ENCODE results near the gene CA9. TPM values are rescaled to one million over a fixed set of nuclear protein-coding genes. Genes with fewer than 3 reads are reported as not detected.

Gene CA9
- polyA plus RNA-seq (2012; ENCODE audit: insufficient read depth, insufficient read length, low read depth): not detected

- DNase-seq: no peak
- Histone ChIP-seq H3K27me3 (no peaks in the 10 kb centered on the region), H3K36me3 (no peaks in the 10 kb centered on the region), H3K4me1 (no peaks in the 10 kb centered on the region), H3K4me3 (ENCODE audit: low read depth, low read length) (no peak within 1 kb of the TSS), H3K9me3 (no peaks in the 10 kb centered on the region)
- TF ChIP-seq CTCF (IDR thresholded peaks at IDR 0.05; ENCODE audit: low read depth, low read length): no peak
Measured at GRCh38 chr9:35673132-35674024, at the start of gene CA9. Gene CA9 (plus strand): TSS chr9:35673928. CDS start chr9:35673960, 32 bp downstream.

- Histone ChIP-seq H3K9me3 (no peaks in the 10 kb centered on the region), H3K36me3 (no peaks in the 10 kb centered on the region), H3K4me3 (ENCODE audit: low read depth, low read length) (no peak overlapping the region), H3K27me3 (no peaks in the 10 kb centered on the region), H3K4me1 (no peaks in the 10 kb centered on the region)
- DNase-seq: no peak
- no peak for TF ChIP-seq CTCF (IDR thresholded peaks at IDR 0.05; ENCODE audit: low read depth, low read length)
Measured at GRCh38 chr9:35627575-35627974, 46.2 kb upstream of the CA9 start.

DNA sequence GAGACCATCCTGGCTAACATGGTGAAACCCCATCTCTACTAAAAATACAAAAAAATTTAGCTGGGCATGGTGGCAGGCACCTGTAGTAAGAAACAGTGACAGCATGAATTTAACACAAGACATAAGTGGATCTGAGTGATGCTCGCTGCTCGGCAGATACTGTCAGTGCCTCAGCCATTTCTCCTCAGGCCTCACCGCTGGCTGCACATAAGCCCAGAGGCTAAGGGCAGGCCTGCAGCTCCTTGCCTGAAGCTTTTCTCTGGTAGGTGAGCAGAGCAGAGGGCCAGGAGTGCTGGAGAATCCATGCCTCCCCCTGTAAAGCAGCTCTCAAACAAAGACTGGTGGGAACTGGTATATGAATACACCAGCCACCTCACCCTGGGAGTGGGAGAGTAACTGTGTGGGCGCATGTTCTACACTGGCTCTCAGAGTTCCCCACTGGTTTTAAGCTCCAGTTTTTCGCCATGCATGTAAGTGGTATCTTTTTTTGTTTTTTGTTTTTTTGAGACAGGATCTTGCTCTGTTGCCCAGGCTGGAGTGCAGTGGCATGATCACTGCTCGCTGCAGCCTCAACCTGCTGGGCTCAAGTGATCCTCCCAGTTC lies 45.2 kb upstream of the CA9 start:
- no peaks in the 10 kb centered on the region for H3K36me3 ChIP-seq
- H3K4me1 ChIP-seq: no peaks in the 10 kb centered on the region
- no peaks in the 10 kb centered on the region for H3K9me3 ChIP-seq
- DNase-seq: no peak
- H3K27me3 ChIP-seq: no peaks in the 10 kb centered on the region
- TF ChIP-seq CTCF (IDR thresholded peaks at IDR 0.05; ENCODE audit: low read depth, low read length): no peak
- H3K4me3 ChIP-seq (ENCODE audit: low read depth, low read length): no peak overlapping the region

DNA sequence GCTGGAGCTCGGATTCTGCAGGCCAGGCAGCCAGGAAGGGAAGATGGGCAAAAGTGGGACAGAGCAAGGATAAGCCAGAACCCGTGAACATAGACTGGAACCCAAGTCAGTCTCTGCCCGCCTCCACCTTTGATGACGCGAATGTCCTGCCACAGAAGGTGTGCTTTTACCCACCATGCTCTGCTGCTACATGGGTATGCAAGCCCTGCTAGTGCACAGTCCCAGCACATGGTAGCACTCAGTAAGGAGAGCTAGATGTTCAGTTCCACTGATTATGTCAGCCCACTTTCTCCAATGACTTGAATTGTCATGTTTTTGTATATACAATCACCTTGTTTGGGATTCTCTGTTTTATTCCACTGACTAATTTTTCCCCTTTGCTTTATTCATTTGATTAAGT lies 44.1 kb upstream of the CA9 start:
- Histone ChIP-seq H3K4me3 (ENCODE audit: low read depth, low read length) (no peak overlapping the region), H3K4me1 (no peaks in the 10 kb centered on the region), H3K36me3 (no peaks in the 10 kb centered on the region), H3K9me3 (no peaks in the 10 kb centered on the region), H3K27me3 (no peaks in the 10 kb centered on the region; the same call in 1 of the 2 replicates)
- TF ChIP-seq CTCF (IDR thresholded peaks at IDR 0.05; ENCODE audit: low read depth, low read length): no peak
- no peak for DNase-seq

DNA sequence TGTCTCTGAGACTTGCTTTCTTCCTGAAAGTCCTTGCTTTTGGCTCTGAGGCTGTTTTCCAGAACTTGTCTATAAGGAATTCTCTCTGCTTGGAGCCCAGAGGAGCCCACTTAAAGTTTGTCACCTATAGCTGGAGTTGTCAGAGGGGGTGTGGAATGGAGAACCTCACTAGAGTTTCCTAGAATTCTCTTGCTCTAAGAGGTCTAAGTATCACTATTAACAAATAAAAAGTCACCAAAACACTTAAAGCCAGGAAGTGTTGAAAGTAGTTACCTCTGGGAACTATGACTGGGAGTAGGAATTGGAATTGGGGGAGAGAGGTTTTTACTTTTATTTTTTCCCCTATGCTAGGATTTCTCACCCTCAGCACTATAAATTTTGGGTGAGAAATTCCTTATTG lies 38.0 kb upstream of the CA9 start:
- Histone ChIP-seq H3K4me1 (no peaks in the 10 kb centered on the region), H3K36me3 (no peaks in the 10 kb centered on the region), H3K27me3 (no peaks in the 10 kb centered on the region; the same call in 1 of the 2 replicates), H3K4me3 (ENCODE audit: low read depth, low read length) (no peak overlapping the region), H3K9me3 (no peaks in the 10 kb centered on the region)
- no peak for DNase-seq
- TF ChIP-seq CTCF (IDR thresholded peaks at IDR 0.05; ENCODE audit: low read depth, low read length): no peak
